ENCODE data around the gene OR51B2.
"Not testable (repeated sequence)": the region's sequence is repeated elsewhere in the genome, so short reads cannot be mapped to it uniquely, and the experiment has no call there.

Gene OR51B2

DNA sequence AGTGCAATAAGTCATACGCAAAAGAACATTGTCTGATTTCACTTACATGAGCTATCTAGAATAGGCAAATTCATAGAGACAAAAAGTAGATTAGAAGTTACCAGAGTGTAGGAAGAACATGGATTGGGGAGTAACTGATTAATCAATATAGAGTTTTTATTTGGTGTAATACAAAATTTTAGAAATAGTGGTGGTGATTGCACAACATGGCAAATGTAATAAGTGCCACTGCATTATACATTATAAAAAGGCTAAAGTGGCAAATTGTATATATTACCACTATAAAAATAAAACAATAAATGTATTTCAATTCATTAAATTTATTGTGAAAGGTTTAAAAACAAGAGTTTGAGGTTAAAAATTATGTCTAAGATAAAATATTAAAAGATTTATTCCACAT, 13.7 kb downstream of the OR51B2 start:
- DNase-seq: no peak

DNA sequence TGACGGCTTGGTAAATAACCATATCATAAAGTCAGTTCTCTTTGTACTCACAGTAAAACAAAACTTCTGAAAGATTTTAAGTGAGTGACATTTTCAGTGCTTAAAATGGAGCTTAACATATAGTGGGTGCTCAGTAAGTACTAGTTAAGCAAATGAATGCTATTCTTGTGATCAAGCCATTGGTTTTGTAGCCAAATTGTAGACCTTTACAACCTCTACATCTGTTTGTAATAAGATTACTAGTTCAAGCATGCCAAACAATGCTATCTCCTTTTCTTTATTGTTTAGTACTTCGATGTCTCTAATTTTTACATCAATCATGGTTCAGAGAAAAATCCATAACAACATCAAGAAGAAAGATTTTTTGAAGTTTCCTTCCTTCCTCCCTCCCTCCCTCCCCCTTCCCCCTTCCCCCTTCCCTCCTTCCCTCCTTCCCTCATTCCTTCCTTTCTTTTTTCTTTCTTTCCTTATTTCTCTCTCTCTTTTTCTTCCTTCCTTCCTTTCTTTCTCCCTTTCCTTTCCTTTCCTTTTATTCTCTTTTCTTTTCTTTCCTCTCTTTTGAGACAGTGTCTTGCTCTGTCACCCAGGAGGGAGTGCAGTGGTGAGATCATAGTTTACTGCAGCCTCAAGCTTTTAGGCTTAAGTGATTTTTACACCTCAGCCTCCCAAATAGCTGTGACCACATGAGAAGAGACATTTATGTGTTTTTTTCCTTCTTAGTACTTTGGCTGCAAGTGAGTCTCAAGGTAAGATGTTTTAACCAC, 16.7 kb downstream of the OR51B2 start:
- DNase-seq: no peak

DNA sequence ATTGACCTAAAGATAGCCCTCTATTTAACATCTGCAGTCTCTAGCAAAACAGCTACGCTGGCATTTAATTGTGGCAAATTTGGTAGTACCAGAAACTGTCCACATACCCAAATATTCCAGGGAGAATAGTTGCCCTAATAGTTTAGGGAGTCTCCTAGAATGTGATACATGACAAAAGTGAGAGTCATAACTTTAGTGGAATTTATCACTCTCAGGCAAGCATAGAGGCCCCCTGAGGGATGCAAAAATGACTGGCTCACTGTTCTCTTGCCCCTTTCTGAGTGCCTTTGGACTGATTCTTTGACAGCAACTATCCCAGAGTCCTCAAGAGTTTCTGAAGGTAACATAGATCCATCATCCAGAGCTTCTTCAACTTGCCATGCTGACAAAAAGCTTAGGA, 20.1 kb downstream of the OR51B2 start:
- DNase-seq: no peak

GRCh38 chr11:5303626-5304025, 20.5 kb downstream of the OR51B2 start:
- no peak for DNase-seq

GRCh38 chr11:5301846-5302245, 22.3 kb downstream of the OR51B2 start, which contains the start of gene OR51B4:
OR51B4 (minus strand) TSS chr11:5301946; CDS start chr11:5301946, 0 bp downstream.
- DNase-seq: no peak

DNA sequence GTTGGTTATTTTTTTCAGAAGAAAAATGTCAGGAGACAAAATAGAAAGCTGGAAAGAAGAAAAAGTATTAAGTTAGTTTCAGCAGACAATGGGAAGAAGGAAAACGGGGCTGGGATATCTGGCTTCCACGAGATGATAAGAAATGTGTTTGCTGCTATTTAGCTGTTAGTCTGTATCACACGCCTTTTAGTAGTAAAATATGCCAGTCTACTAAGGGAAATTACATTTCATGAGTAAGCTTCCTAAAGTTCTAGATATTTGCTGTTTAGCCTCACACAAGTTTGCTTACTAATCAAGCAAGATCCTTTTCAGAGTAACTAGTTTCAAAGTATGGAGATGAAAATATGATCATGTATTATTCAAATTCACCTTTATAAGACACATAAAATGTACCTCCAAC, 23.8 kb downstream of the OR51B2 start:
- no peak for DNase-seq

DNA sequence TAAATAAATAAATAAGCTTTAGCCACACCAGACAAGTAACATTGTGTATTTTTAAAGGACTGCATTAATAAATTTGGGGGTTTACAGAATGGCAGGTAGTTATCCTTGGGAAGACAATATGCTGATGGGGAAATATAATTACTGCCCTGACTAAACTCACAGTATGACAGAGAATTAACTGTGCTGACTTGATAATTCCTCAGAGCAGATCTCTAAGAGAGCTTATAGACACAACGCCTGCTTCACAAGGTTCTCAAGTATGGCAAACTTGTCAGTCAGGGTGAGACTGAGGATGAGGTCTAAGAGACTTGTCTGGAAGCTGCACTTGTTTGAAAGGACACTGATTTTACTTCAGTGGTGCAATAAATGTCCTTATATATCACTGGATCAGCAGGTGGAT, 25.6 kb downstream of the OR51B2 start:
- no peak for DNase-seq

DNA sequence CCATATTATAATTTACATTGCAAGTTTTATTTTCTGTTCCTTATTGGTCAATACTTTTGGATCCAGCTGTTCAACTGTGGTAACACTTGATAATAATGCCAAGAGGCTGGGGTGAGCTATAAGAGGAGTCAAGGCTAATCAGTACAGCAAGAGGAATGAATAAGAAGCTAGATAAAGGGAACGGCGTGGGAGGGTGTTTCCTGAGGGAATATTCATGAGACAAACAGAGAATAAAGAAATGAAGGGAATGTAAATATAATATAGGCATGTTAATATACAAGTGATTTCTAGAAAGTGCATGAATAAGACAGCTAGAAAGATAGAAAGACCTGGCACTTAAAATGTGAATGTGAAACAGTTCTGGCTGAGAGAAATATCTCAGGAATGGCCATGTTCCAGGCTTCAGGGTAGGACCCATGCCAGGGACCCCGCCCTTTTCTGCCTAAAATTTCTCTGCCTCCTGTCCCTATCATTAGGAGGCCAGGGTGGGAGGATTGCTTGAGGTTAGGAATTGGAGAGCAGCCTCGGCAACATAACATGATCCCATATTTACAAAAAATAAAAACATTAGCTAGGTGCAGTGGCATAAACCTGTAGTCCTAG, 26.3 kb downstream of the OR51B2 start:
- DNase-seq: no peak

DNA sequence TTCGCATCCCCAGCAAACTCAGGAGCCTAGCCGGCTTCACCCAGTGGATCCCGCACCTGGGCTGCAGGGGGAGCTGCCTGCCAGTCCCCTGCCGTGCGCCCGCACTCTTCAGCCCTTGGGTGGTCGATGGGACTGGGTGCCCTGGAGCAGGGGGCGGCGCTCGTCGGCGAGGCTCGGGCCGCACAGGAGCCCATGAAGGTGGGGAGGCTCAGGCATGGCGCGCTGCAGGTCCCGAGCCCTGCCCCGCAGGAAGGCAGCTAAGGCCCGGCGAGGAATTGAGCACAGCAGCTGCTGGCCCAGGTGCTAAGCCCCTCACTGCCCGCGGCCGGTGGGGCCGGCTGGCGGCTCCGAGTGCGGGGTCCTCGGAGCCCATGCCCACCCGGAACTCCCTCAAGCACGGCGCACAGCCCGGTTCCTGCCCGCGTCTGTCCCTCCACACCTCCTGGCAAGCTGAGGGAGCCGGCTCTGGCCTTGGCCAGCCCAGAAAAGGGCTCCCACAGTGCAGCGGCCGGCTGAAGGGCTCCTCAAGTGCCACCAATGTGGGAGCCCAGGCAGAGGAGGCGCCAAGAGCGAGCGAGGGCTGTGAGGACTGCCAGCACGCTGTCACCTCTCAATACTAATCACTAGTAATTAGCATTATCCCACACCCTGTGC, 29.6 kb downstream of the OR51B2 start:
- not testable (repeated sequence) for DNase-seq

DNA sequence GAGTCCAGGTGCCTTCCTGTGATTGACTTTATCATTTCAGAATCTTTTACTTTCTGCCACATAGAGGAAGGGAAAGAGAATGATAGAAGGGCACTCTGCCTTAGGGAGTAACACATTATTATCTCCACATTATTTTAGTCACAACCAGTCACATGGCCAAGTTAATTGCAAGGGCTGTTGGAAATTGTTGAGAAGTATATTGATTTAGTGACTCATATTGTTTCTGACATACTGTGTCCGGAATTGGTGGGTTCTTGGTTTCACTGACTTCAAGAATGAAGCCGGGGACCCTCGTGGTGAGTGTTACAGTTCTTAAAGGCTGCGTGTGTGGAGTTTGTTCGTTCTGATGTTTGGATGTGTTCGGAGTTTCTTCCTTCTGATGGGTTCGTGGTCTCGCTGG, 31.1 kb downstream of the OR51B2 start:
- DNase-seq: no peak

GRCh38 chr11:5291207-5291838, 32.8 kb downstream of the OR51B2 start:
- DNase-seq: no peak

- no peak for DNase-seq
Observed at GRCh38 chr11:5290106-5290505, 34.0 kb downstream of the OR51B2 start.

DNA sequence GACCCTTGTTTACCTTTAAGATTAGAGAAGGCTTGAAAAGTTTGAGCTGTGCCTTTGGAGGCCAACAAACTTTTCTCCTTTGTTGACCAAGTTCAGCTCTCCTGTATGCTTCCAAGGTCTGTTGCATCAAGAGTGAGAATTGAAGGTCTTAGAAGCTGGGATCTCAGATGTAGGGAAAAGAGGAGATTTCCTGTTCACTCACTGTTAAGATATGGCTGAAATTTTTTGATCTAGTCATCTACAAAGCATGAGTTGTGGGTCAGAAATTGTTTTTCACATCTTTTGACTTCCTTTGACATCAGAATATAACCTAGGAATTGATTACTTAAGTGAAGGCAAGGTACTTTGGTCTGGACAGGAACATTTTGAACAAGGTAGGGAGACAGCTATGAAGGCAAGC, 34.4 kb downstream of the OR51B2 start:
- no peak for DNase-seq

DNA sequence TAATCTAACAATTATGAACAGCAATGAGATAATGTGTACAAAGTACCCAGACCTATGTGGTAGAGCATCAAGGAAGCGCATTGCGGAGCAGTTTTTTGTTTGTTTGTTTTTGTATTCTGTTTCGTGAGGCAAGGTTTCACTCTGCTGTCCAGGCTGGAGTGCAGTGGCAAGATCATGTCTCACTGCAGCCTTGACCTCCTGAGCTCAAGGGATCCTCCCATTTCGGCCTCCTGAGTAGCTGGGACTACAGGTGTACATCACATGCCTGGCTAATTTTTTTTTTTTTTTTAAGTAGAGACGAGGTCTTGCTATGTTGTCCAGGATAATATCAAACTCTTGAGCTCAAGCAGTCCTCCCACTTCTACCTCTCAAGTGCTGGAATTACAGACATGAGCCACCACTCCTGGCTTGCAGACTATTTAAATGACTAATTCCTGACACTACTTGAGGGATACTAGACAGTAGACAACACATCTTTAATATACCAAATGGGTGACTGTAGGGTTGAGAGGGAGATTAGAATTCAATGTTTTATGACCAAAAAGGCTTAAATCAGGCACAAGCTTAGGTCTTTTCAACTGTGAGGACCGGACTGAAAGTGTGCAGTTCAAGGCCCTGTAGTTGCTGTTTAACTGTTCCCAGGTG, 35.1 kb downstream of the OR51B2 start:
- no peak for DNase-seq

DNA sequence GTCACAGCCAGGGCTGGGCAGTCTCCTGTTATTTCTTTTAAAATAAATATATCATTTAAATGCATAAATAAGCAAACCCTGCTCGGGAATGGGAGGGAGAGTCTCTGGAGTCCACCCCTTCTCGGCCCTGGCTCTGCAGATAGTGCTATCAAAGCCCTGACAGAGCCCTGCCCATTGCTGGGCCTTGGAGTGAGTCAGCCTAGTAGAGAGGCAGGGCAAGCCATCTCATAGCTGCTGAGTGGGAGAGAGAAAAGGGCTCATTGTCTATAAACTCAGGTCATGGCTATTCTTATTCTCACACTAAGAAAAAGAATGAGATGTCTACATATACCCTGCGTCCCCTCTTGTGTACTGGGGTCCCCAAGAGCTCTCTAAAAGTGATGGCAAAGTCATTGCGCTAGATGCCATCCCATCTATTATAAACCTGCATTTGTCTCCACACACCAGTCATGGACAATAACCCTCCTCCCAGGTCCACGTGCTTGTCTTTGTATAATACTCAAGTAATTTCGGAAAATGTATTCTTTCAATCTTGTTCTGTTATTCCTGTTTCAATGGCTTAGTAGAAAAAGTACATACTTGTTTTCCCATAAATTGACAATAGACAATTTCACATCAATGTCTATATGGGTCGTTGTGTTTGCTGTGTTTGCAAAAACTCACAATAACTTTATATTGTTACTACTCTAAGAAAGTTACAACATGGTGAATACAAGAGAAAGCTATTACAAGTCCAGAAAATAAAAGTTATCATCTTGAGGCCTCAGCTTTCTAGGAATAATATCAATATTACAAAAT, 35.8 kb downstream of the OR51B2 start:
- no peak for DNase-seq

DNA sequence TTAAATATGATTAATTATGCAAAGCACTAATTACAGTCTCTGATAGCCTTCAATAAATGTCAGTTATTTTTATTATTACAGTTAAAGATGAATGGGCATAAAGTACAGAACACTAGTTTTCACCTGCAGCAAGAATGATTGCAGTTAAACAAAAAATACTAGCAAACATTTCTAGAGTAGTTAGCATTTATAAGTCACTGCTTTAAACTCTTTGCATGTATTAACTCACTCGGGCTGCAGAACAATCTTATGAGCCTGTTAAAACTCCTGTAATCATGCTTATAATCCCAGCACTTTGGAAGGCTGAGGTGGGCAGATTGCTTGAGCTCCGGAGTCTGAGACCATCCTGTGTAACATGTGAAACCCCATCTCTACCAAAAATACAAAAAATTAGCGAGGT, 37.2 kb downstream of the OR51B2 start:
- DNase-seq: no peak

DNA sequence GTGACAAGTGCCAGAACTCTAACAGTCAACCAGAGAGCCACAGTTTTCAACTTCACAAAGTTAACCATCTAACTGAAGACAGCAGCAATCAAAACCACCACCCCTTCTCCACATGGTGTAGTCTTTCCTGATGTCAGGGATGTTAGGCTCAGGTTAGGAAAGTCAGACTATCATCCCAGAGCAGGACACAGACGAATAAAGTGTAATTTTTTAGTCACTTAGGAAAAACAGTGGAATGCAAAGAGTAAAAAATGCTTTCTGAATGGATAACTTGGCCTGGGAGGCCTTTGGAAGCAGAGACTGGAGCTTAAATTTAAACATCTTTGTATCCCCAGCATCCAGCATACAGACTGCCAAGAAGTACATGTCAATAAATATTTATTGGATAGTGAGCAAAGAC, 37.7 kb downstream of the OR51B2 start:
- no peak for DNase-seq

DNA sequence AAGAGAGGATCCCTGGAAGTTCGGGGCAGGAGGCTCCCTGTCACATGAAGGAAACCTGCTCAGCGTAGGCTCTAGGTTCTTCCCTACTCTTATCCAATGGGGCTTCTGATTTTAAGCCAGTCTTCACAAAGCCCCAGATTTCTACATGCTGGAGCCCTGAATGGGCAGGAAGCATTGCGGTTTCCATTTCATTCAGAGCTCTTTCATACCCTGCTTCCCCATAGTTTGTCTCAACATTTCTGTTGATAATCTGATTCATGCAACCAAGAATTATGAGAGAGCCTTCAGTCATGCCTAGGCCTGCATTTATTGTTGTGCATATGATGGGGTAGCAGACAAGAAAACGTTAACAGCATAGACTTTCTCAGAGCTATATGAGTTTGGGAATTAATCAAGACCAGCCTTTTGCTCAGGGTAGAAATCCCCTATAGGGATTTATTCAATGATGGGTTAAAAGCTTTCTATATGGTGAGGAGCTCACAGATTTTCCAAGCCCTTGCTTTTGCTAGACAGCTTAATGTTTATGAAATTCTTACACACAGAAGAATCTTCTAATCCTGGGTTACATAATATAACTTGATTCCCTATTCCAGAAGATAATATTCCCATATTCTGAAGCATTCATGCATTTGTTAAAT, 38.3 kb downstream of the OR51B2 start:
- no peak for DNase-seq

DNA sequence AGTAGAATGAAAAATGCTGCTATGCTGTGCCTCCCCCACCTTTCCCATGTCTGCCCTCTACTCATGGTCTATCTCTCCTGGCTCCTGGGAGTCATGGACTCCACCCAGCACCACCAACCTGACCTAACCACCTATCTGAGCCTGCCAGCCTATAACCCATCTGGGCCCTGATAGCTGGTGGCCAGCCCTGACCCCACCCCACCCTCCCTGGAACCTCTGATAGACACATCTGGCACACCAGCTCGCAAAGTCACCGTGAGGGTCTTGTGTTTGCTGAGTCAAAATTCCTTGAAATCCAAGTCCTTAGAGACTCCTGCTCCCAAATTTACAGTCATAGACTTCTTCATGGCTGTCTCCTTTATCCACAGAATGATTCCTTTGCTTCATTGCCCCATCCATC, 39.5 kb downstream of the OR51B2 start:
- DNase-seq: no peak

GRCh38 chr11:5283882-5284281, 40.2 kb downstream of the OR51B2 start:
- DNase-seq: no peak

GRCh38 chr11:5283086-5283485, 41.0 kb downstream of the OR51B2 start:
- no peak for DNase-seq

GRCh38 chr11:5282628-5283027, 41.5 kb downstream of the OR51B2 start:
- no peak for DNase-seq
